Subcutaneous abdominal adipose tissue (tissue), 5 donors: Measurements from ENCODE around the gene FILIP1L.

Experiments used
- H3K27ac ChIP-seq: one replicate; pipeline ENCODE4 v1.7.0; 2013; ENCODE audit warnings: low read depth, mild to moderate bottlenecking, inconsistent platforms, low read length, moderate library complexity
- H3K27me3 ChIP-seq, 5 donors: one replicate each; pipeline ENCODE4 v1.7.0; 2013; ENCODE audit warnings: low read length in 5 of 5, inconsistent platforms in 1 of 5; ENCODE audit not compliant: control insufficient read depth in 5 of 5, insufficient read depth in 4 of 5
- H3K36me3 ChIP-seq, 5 donors: one replicate each; pipeline ENCODE4 v1.7.0; 2013; ENCODE audit warnings: low read length in 5 of 5; ENCODE audit not compliant: control insufficient read depth in 5 of 5, insufficient read depth in 5 of 5
- H3K4me1 ChIP-seq, 5 donors: one replicate each; pipeline ENCODE4 v1.7.0; 2013; ENCODE audit warnings: low read length in 5 of 5, mild to moderate bottlenecking in 3 of 5, moderate library complexity in 1 of 5; ENCODE audit not compliant: control insufficient read depth in 5 of 5, insufficient read depth in 5 of 5
- H3K4me3 ChIP-seq, 5 donors: one replicate each; pipeline ENCODE4 v1.7.0; 2013; ENCODE audit warnings: low read length in 5 of 5, low read depth in 1 of 5
- H3K9ac ChIP-seq, 5 donors: one replicate each; pipeline ENCODE4 v1.7.0; 2013; ENCODE audit warnings: low read length in 5 of 5, mild to moderate bottlenecking in 4 of 5, moderate library complexity in 3 of 5
- H3K9me3 ChIP-seq, 5 donors: one replicate each; pipeline ENCODE4 v1.7.0; 2013; ENCODE audit warnings: low read length in 5 of 5; ENCODE audit not compliant: control insufficient read depth in 5 of 5
- donor health status: healthy.
- donor health status: healthy.
- donor health status: healthy.
- donor health status: healthy.
- donor health status: healthy.

Gene FILIP1L

GRCh38 chr3:99939876-99940275 is 174.4 kb downstream of the FILIP1L start:
- no peaks in the 10 kb centered on the region for H3K9me3 ChIP-seq
- no peaks in the 10 kb centered on the region for H3K27me3 ChIP-seq
- H3K27ac ChIP-seq, result no peak overlapping the region
- peaks cover 6 to 21% (median 14%) of the 10 kb centered on the region in 5 donors for H3K4me1 ChIP-seq
- no peak overlapping the region for H3K9ac ChIP-seq
- no peak overlapping the region for H3K4me3 ChIP-seq
- no peaks in the 10 kb centered on the region for H3K36me3 ChIP-seq

DNA sequence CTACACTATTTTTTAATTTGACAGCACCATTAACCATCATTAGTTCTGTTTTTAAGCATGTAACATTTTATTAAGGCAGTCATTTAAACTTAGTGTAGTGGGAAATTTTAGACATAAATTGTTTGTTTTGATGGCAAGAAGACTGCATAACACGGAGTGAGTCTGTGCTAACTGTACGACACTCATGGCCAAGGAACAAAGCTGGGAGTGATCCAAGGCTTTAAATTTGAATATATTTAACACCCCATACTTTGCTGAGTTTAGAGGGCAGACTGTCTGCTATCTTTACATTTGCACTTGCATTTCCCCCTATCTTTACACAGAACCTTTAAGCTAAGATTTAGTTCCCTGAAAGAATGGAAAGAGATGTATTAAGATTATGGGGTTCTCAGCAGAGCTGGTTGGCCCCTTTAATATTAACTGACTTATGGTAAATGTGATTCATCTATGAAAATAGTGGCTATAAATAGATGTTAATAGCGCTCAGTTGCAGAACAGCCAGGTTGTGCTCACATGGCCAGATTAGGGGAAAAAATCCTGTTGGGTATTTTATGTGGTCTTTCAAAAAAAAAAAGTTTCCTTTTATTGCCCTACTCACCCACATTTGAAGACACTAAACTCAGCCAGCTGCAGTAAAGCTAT is 175.9 kb downstream of the FILIP1L start:
- peaks cover 6 to 22% (median 11%) of the 10 kb centered on the region in 5 donors for H3K4me1 ChIP-seq
- no peak overlapping the region for H3K27ac ChIP-seq

DNA sequence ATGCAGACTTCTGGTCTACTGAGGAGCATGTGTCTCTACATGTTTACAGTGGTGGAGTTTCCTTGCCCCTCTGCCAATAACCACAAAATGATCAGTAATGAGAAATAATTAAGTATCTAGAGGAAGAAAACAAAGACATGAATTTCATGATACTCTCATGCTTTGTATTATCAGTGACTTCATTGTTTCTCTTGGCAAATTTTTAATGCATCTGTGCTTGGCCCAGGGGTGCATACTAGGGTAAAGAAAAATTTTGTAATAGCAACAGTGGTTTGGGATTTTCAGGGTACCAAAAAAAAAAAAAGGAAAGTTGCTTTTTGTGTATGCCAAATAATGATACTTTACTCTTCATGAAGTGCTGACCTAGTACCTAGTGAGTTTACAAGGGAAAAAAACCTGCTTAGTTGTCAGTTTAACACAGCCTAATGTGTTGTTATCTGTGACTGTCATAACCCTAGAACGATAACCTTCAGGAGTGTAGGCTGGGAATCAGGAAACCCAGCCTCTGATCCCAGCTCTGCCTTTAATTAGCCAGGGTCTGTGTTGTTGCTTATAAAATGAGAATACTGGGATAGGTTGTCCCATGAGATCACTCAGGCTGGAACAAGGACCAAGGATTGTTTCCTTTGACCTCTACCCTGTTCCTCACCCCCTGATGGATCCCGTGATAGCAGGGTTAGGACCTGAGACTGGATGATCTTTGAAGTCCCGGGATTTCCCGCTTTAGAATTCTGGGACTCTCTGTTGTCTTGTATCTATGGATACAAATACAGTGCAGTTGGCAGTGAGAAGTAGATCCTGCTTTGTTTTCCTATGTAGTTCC is 179.1 kb downstream of the FILIP1L start:
- Histone ChIP-seq H3K4me1 (peaks cover 6 to 25% (median 14%) of the 10 kb centered on the region in 5 donors), H3K27ac (peak overlapping the region; percentile 32), H3K9me3 (no peaks in the 10 kb centered on the region), H3K9ac (peak overlapping the region in 1 of 5 donors; percentile 4), H3K4me3 (peak overlapping the region in 1 of 5 donors; percentile 50), H3K27me3 (no peaks in the 10 kb centered on the region), H3K36me3 (no peaks in the 10 kb centered on the region)

More for the DNA sequence above, 175.9 kb downstream of the FILIP1L start:
- Histone ChIP-seq H3K27me3 (no peaks in the 10 kb centered on the region), H3K36me3 (no peaks in the 10 kb centered on the region), H3K4me3 (no peak overlapping the region), H3K9me3 (no peaks in the 10 kb centered on the region), H3K9ac (no peak overlapping the region)

GRCh38 chr3:99933971-99934750 is 180.1 kb downstream of the FILIP1L start:
- Histone ChIP-seq H3K9me3 (no peaks in the 10 kb centered on the region), H3K27me3 (no peaks in the 10 kb centered on the region), H3K4me3 (no peak overlapping the region), H3K36me3 (no peaks in the 10 kb centered on the region), H3K4me1 (peaks cover 9 to 33% (median 25%) of the 10 kb centered on the region in 5 donors), H3K27ac (no peak overlapping the region), H3K9ac (no peak overlapping the region)

DNA sequence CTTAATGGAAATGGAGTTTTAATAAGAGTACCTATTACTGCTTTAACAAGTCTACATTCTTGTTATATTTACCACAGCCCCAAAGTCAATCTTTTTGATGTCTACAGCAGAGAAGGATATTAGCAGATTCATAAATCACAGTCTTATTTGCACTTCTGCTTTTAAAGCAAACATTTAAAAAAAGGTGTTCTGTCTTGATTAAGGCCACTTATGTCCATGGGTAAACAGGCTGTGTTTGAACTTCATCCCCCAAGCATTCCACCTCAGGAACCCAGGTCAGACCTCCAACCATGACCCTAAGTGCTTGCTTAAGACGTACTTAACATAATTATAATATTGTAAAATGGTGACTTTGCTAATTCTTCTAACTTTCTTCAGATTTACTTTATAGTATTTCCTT is 183.2 kb downstream of the FILIP1L start:
- no peak overlapping the region for H3K4me3 ChIP-seq
- no peak overlapping the region for H3K9ac ChIP-seq
- H3K9me3 ChIP-seq, result no peaks in the 10 kb centered on the region
- H3K27me3 ChIP-seq, result no peaks in the 10 kb centered on the region
- no peak overlapping the region for H3K27ac ChIP-seq
- H3K36me3 ChIP-seq, result no peaks in the 10 kb centered on the region
- H3K4me1 ChIP-seq, result peaks cover 9 to 43% (median 41%) of the 10 kb centered on the region in 5 donors

DNA sequence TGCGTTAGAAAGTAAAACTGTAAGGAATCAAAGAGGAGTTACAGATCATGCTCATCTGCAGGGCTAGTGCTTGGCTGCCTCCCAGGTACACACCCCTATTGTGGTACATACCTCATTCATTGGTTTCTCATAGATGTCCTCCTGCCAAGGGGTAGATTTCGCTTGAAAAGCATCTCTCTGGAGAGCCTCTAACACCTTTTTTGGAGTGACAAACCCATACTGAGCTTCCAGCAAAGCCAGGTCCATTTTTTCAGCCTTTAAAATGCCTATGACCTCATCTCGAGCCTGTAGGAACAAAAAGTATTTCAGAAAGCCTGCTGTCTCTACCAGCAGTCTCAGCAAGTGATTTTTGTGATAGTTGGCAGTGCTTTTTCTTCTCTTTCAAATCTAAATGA is 184.6 kb downstream of the FILIP1L start:
- peaks cover 3 to 40% (median 39%) of the 10 kb centered on the region in 5 donors for H3K4me1 ChIP-seq
- peak overlapping the region in 3 of 5 donors; percentile 0 to 32 (median 4) for H3K9ac ChIP-seq
- peak overlapping the region in 4 of 5 donors; percentile 23 to 57 (median 44) for H3K4me3 ChIP-seq
- H3K36me3 ChIP-seq, result no peaks in the 10 kb centered on the region
- H3K27me3 ChIP-seq, result no peaks in the 10 kb centered on the region
- peak overlapping the region; percentile 42 for H3K27ac ChIP-seq
- H3K9me3 ChIP-seq, result no peaks in the 10 kb centered on the region

DNA sequence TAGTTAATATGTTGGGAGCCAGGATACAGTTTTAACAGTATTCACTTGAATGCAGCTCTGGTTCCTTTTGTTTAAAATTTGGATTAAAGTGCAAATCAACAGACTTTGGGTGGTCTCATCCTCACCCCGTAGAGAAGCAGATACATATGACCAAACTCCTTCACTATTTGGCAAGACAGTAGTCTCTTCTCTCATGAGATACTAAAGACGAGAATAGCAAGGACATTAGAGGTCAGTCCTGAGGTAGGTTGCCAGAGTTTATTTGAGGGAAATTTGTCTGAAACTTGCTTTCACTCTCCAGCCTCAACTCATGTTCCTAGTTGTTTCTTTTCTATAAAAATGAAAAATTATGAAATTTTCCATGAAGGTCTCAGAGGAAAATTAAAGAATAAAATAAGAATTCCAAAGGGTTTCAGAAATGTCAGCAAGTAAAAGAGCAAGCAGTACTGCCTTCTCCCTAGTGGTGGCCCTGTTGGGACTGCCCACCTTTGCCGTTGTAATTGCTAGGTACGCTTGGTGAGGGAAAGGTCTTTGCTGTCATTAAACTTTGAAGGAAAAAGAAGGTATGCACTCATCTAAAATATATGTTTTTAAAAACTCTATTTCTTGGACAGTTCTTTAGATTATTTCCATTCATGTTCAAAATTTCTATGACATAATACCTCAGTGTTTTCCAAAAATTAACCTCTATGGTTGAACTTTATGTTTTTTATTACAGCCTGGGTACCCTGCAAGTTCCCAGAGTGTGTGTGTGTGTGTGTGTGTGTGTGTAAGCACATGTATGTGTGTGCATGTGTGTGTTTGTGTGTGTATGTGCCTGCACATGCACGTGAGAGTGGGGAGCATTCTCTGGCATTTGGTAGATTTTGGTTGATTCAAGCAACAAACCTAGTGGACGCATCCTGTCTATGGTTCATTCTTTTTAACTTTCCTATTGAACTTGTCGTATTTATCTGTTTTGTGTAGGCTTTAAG is 185.2 kb downstream of the FILIP1L start:
- no peaks in the 10 kb centered on the region for H3K36me3 ChIP-seq
- H3K4me3 ChIP-seq, result peak overlapping the region in 4 of 5 donors; percentile 23 to 57 (median 44)
- peak overlapping the region; percentile 42 for H3K27ac ChIP-seq
- peak overlapping the region in 2 of 5 donors; percentile 4 to 66 for H3K9ac ChIP-seq
- no peaks in the 10 kb centered on the region for H3K9me3 ChIP-seq
- H3K27me3 ChIP-seq, result no peaks in the 10 kb centered on the region
- H3K4me1 ChIP-seq, result peaks cover 3 to 39% (median 36%) of the 10 kb centered on the region in 5 donors

- Histone ChIP-seq H3K36me3 (no peaks in the 10 kb centered on the region), H3K9me3 (no peaks in the 10 kb centered on the region), H3K4me1 (peaks cover 3 to 39% (median 36%) of the 10 kb centered on the region in 5 donors), H3K27me3 (no peaks in the 10 kb centered on the region), H3K9ac (peak overlapping the region in 2 of 5 donors; percentile 26 to 39), H3K4me3 (peak overlapping the region in 1 of 5 donors; percentile 16), H3K27ac (peak overlapping the region; percentile 42)
Observed at GRCh38 chr3:99927671-99928457, 186.4 kb downstream of the FILIP1L start.
